ENCODE results near the gene MSX1. TPM values are rescaled to one million over a fixed set of nuclear protein-coding genes. Genes with fewer than 3 reads are reported as not detected.

The MSX1 gene
- total RNA-seq, 2 experiments from 2014 or later, result 0.16 to 2.1 TPM

DNA sequence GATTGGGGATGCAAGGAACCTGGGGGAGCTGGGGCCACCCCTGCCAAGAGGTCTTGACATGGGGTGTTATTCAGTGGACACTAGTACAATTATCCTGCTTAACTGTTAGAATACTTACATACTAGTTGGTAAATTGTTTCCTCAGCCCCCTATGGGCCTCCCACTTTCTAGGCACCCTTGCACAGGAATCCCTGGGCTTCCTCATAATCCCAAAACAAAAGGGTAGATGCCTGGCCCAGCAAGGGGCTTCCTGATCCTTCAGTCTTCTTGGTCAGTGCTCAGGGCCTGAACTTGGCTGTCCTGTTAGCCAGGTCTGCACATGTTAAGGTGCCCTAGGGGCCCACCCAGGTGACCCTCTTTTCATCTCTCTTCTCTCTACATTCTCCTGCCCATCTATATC, 48.7 kb upstream of the MSX1 start:
- Histone ChIP-seq H3K4me1 (ENCODE audit: insufficient read depth, low read length, poor library complexity, severe bottlenecking) (peaks cover 20% of the 10 kb centered on the region), H4K20me1 (ENCODE audit: insufficient read depth, low read length) (no peaks in the 10 kb centered on the region), H3K9me2 (ENCODE audit: insufficient read depth, low read length) (no peaks in the 10 kb centered on the region), H3K79me2 (ENCODE audit: insufficient read depth, low read depth, low read length) (no peaks in the 10 kb centered on the region), H3K4me3 (ENCODE audit: low read depth, low read length, poor library complexity, severe bottlenecking) (no peak overlapping the region), H3K27ac (ENCODE audit: low read depth, low read length, poor library complexity, severe bottlenecking) (no peak overlapping the region), H3K4me2 (ENCODE audit: low read length) (no peak overlapping the region), H2AFZ (ENCODE audit: low read length) (no peak overlapping the region), H3K9me3 (ENCODE audit: low read length) (no peaks in the 10 kb centered on the region), H3K36me3 (ENCODE audit: insufficient read depth, low read length) (no peaks in the 10 kb centered on the region)
- ChIA-PET CTCF (ENCODE audit: unreplicated experiment) (no interaction called here), POLR2A (interaction anchor here (1.7 kb wide), 1 partner anchor 18 kb away, joined by 5 read pairs; no protein-coding TSS in a partner anchor)
- intact Hi-C loops (cut with micrococcal nuclease; ENCODE audit: unreplicated experiment), result no loop called here
- no TSS peak for BruUV-seq (replicated peaks)
- no peak for DNase-seq (ENCODE audit: low spot score)
- no peak for TF ChIP-seq EZH2phosphoT487 (IDR thresholded peaks at IDR 0.05; ENCODE audit: borderline replicate concordance, low read depth, low read length)
- TF ChIP-seq, protein P1, sequence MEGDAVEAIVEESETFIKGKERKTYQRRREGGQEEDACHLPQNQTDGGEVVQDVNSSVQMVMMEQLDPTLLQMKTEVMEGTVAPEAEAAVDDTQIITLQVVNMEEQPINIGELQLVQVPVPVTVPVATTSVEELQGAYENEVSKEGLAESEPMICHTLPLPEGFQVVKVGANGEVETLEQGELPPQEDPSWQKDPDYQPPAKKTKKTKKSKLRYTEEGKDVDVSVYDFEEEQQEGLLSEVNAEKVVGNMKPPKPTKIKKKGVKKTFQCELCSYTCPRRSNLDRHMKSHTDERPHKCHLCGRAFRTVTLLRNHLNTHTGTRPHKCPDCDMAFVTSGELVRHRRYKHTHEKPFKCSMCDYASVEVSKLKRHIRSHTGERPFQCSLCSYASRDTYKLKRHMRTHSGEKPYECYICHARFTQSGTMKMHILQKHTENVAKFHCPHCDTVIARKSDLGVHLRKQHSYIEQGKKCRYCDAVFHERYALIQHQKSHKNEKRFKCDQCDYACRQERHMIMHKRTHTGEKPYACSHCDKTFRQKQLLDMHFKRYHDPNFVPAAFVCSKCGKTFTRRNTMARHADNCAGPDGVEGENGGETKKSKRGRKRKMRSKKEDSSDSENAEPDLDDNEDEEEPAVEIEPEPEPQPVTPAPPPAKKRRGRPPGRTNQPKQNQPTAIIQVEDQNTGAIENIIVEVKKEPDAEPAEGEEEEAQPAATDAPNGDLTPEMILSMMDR (conservative IDR thresholded peaks at IDR 0.05; ENCODE audit: low read length), result no peak

DNA sequence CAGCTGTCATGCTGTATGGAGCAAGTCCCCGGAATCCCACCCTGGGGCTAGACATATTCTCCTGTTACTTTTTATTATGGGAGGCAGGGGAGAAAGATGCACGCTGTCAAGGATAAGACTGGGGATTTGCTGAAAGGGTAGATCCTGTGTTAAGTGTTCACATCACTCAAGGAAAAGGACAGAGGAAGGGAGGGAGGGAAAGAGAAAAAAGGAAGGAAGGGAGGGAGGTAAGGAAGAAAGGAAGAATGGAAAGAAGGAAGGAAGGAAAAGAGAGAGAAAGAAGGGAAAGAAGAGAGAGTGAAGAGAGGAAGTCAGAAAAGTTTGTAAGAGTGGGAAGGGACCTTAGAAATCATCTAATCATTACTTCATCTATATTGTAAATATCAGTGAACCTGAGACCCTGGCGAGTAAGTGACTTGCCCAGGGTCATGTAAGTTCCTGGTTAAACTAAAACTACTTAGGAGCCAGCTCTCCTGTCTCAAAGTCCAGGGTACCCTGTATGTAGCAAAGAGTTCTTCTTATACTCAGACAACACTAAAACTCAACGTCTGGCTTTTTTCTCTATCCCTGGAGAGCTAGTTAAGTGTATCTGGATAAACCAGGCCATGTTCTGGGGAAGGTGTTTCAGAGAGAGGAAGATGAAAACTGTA, 47.2 kb upstream of the MSX1 start:
- Histone ChIP-seq H3K36me3 (ENCODE audit: insufficient read depth, low read length) (no peaks in the 10 kb centered on the region), H3K79me2 (ENCODE audit: insufficient read depth, low read depth, low read length) (no peaks in the 10 kb centered on the region), H4K20me1 (ENCODE audit: insufficient read depth, low read length) (no peaks in the 10 kb centered on the region), H3K4me2 (ENCODE audit: low read length) (no peak overlapping the region), H3K4me1 (ENCODE audit: insufficient read depth, low read length, poor library complexity, severe bottlenecking) (peaks cover 20% of the 10 kb centered on the region), H2AFZ (ENCODE audit: low read length) (no peak overlapping the region), H3K9me3 (ENCODE audit: low read length) (no peaks in the 10 kb centered on the region), H3K27ac (ENCODE audit: low read depth, low read length, poor library complexity, severe bottlenecking) (no peak overlapping the region), H3K4me3 (ENCODE audit: low read depth, low read length, poor library complexity, severe bottlenecking) (no peak overlapping the region), H3K9me2 (ENCODE audit: insufficient read depth, low read length) (no peaks in the 10 kb centered on the region)
- CTCF ChIA-PET (ENCODE audit: unreplicated experiment), result no interaction called here
- no TSS peak for BruUV-seq (replicated peaks)
- POLR2A ChIA-PET, result interaction anchor here (0.7 kb wide), 1 partner anchor 46 kb away, joined by 4 read pairs; no protein-coding TSS in a partner anchor
- no peak for DNase-seq (ENCODE audit: low spot score)
- TF ChIP-seq, protein P1 (conservative IDR thresholded peaks at IDR 0.05; ENCODE audit: low read length), result no peak
- TF ChIP-seq EZH2phosphoT487 (IDR thresholded peaks at IDR 0.05; ENCODE audit: borderline replicate concordance, low read depth, low read length), result no peak
- intact Hi-C loops (cut with micrococcal nuclease; ENCODE audit: unreplicated experiment), result no loop called here

DNA sequence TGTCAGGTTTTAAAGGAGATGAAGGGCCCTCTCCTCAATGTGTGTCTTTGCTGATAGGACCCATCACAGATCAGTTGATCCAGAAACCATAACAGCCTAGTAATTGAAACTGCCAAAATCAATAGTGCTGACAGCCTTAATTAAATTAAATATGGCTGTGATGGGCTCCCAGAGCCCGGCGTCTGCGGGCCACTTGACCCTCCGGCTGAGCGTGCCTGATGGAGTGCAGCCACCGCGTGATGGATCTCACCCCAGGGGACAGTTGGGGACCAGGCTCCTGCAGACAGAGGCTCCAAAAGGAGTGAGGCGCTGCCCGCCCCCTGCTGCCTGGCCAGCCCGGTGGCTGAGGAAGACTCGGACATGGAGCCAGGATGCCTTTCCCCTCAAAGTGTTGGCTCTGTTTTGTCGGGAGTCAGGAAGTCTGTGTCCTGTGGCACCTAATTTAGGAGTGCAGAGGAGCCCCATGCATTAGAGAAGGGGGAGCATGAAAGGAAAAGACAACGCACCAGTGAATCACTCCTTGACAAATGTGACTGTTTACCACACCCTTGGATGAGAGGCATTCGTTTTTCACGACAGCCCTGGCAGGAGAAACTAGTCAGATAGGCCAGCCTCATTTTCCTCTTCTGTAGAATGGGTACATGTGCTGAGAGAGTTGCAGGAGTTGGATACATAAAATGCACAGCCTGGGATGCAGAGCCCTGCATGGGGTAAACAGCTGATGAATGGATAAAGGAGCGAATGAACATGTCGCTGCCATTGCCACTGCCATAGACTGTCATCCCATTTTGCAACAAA, 40.9 kb upstream of the MSX1 start:
- BruUV-seq (replicated peaks), result no TSS peak

More for the DNA sequence above, 40.9 kb upstream of the MSX1 start:
- TF ChIP-seq, protein P1 (conservative IDR thresholded peaks at IDR 0.05; ENCODE audit: low read length), result no peak
- TF ChIP-seq EZH2phosphoT487 (IDR thresholded peaks at IDR 0.05; ENCODE audit: borderline replicate concordance, low read depth, low read length), result no peak
- no peaks in the 10 kb centered on the region for H3K79me2 ChIP-seq (ENCODE audit: insufficient read depth, low read depth, low read length)
- no peak overlapping the region for H3K4me3 ChIP-seq (ENCODE audit: low read depth, low read length, poor library complexity, severe bottlenecking)
- no peaks in the 10 kb centered on the region for H3K9me2 ChIP-seq (ENCODE audit: insufficient read depth, low read length)
- intact Hi-C loops (cut with micrococcal nuclease; ENCODE audit: unreplicated experiment), result no loop called here
- no peak for DNase-seq (ENCODE audit: low spot score)
- POLR2A ChIA-PET, result no interaction called here
- H3K4me1 ChIP-seq (ENCODE audit: insufficient read depth, low read length, poor library complexity, severe bottlenecking), result peaks cover 12% of the 10 kb centered on the region
- H2AFZ ChIP-seq (ENCODE audit: low read length), result no peak overlapping the region
- H3K4me2 ChIP-seq (ENCODE audit: low read length), result no peak overlapping the region
- H3K27ac ChIP-seq (ENCODE audit: low read depth, low read length, poor library complexity, severe bottlenecking), result no peak overlapping the region
- CTCF ChIA-PET (ENCODE audit: unreplicated experiment), result no interaction called here
- H4K20me1 ChIP-seq (ENCODE audit: insufficient read depth, low read length), result no peaks in the 10 kb centered on the region
- no peaks in the 10 kb centered on the region for H3K9me3 ChIP-seq (ENCODE audit: low read length)
- no peaks in the 10 kb centered on the region for H3K36me3 ChIP-seq (ENCODE audit: insufficient read depth, low read length)
